Keratinocyte (primary cell): ENCODE results near the gene TSKU.

ENCODE experiments used
- EZH2 ChIP-seq: IDR thresholded peaks from one replicate; pipeline ENCODE4 v1.6.1; 2012; ENCODE audit warnings: inconsistent platforms, mild to moderate bottlenecking, low read length, moderate library complexity
- TF ChIP-seq, protein P1 (sequence below), 3 experiments: IDR thresholded peaks in 1 of 3; conservative IDR thresholded peaks in 1 of 3; optimal IDR thresholded peaks in 1 of 3; 2 replicates in 2 of 3; 3 replicates in 1 of 3; pipeline versions ENCODE3 to v1.5.1; 2011; ENCODE audit warnings: low read length in 3 of 3, mild to moderate bottlenecking in 3 of 3, moderate library complexity in 2 of 3, control low read depth in 1 of 3, inconsistent platforms in 1 of 3; ENCODE audit not compliant: insufficient read depth in 2 of 3; ENCODE audit errors: extremely low read depth in 1 of 3

DNA sequence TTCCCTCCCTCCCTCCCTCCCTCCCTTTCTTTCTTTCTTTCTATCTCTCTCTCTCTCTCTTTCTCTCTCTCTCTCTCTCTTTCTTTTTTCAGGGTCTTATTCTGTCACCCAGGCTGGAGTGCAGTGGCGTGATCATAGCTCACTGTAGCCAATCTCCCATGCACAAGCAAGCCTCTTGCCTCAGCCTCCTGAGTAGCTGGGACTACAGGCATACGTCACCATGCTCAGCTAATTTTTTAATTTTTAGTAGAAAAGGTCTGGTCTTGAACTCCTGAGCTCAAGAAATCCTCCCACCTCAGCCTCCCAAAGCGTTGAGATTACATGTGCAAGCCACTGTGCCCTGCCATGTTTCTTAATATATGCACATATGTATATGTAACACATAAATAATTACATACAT is 19.0 kb downstream of the TSKU start:
- TF ChIP-seq, protein P1, sequence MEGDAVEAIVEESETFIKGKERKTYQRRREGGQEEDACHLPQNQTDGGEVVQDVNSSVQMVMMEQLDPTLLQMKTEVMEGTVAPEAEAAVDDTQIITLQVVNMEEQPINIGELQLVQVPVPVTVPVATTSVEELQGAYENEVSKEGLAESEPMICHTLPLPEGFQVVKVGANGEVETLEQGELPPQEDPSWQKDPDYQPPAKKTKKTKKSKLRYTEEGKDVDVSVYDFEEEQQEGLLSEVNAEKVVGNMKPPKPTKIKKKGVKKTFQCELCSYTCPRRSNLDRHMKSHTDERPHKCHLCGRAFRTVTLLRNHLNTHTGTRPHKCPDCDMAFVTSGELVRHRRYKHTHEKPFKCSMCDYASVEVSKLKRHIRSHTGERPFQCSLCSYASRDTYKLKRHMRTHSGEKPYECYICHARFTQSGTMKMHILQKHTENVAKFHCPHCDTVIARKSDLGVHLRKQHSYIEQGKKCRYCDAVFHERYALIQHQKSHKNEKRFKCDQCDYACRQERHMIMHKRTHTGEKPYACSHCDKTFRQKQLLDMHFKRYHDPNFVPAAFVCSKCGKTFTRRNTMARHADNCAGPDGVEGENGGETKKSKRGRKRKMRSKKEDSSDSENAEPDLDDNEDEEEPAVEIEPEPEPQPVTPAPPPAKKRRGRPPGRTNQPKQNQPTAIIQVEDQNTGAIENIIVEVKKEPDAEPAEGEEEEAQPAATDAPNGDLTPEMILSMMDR (optimal IDR thresholded peaks at IDR 0.05 in 1 of 3, IDR thresholded peaks at IDR 0.05 in 1 of 3, conservative IDR thresholded peaks at IDR 0.05 in 1 of 3; ENCODE audit: extremely low read depth in 1 of 3, insufficient read depth in 2 of 3, low read length in 3 of 3), result no peak
- no peak for TF ChIP-seq EZH2
